ENCODE data around the gene ALDH1B1.
"Not testable (repeated sequence)": the region's sequence is repeated elsewhere in the genome, so short reads cannot be mapped to it uniquely, and the experiment has no call there.

Gene ALDH1B1

GRCh38 chr9:38368731-38369130 is 23.8 kb upstream of the ALDH1B1 start:
- no peaks in the 10 kb centered on the region for H3K27me3 ChIP-seq (ENCODE audit: control insufficient read depth, insufficient read depth, low read length)
- H3K9me3 ChIP-seq (ENCODE audit: control insufficient read depth, low read length), result no peaks in the 10 kb centered on the region
- no peak overlapping the region for H3K4me3 ChIP-seq (ENCODE audit: low read length)
- no peaks in the 10 kb centered on the region for H3K36me3 ChIP-seq (ENCODE audit: control insufficient read depth, insufficient read depth, low read length)
- H3K4me1 ChIP-seq (ENCODE audit: control insufficient read depth, insufficient read depth, low read length), result no peaks in the 10 kb centered on the region
- no peak overlapping the region for H3K9ac ChIP-seq (ENCODE audit: low read length)

DNA sequence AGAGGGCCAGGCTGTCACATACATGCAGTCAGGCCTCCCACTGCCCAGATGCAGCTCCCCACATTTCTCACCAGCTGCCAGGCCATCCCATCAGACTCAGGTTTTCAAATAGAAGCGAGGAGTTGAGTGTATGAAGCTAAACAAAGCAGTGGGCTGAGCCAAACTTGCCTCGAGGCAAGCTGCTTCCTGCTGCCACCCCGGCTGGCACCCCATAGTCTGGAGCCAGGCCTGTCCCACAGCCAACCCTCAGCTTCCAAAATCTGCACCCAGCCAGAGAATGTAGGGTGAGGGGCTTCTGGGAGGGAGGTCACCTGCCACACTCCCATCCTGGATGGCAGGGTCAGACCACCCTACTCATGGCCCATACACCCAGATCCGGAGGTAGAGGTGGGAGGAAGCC is 22.3 kb upstream of the ALDH1B1 start:
- Histone ChIP-seq H3K27me3 (ENCODE audit: control insufficient read depth, insufficient read depth, low read length) (no peaks in the 10 kb centered on the region), H3K4me1 (ENCODE audit: control insufficient read depth, insufficient read depth, low read length) (no peaks in the 10 kb centered on the region), H3K9me3 (ENCODE audit: control insufficient read depth, low read length) (no peaks in the 10 kb centered on the region), H3K9ac (ENCODE audit: low read length) (no peak overlapping the region), H3K4me3 (ENCODE audit: low read length) (no peak overlapping the region), H3K36me3 (ENCODE audit: control insufficient read depth, insufficient read depth, low read length) (no peaks in the 10 kb centered on the region)

GRCh38 chr9:38371495-38371894 is 21.0 kb upstream of the ALDH1B1 start:
- H3K9ac ChIP-seq (ENCODE audit: low read length), result no peak overlapping the region
- H3K4me1 ChIP-seq (ENCODE audit: control insufficient read depth, insufficient read depth, low read length), result no peaks in the 10 kb centered on the region
- H3K27me3 ChIP-seq (ENCODE audit: control insufficient read depth, insufficient read depth, low read length), result no peaks in the 10 kb centered on the region
- H3K9me3 ChIP-seq (ENCODE audit: control insufficient read depth, low read length), result no peaks in the 10 kb centered on the region
- H3K36me3 ChIP-seq (ENCODE audit: control insufficient read depth, insufficient read depth, low read length), result no peaks in the 10 kb centered on the region
- H3K4me3 ChIP-seq (ENCODE audit: low read length), result no peak overlapping the region

DNA sequence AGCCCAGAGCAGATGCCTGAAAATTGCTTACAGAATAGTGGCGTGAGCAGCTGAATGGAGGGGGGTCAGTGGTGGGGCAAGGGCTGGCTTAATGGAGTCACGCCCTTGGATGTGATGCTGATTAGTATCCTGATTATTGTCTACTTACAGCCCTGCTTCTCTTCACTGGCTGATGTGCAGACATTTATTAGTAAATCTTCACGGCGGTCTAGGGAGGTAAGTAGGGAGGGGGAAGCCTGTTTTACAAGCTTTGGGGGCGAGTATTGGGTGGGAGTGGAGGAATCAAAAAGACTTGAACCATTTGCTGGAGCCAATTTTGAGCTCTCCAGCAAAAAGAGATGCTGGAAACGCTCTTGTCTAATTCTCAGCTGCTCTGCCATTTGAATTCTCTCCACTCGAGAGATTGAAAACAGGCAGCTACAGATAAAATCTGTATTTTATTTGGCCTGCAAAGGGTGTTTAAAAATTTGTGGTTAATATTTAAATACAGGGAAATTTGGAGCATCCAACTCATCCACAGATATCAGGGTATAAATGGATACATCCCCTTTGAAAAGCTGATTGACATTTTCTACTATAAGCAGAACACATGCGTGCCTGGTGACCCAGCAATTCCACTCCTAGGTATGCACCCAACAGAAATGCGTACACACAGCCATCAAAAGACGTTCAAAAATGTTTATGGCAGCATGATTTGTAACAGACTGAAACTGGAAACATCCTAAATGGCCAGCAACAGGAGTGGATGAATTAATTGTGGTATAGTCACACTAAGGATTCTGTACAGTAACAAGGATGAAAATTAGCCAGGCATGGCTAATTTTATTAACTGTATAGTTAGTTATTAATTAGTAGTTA is 19.5 kb upstream of the ALDH1B1 start:
- Histone ChIP-seq H3K27me3 (ENCODE audit: control insufficient read depth, insufficient read depth, low read length) (no peaks in the 10 kb centered on the region), H3K4me1 (ENCODE audit: control insufficient read depth, insufficient read depth, low read length) (no peaks in the 10 kb centered on the region), H3K9me3 (ENCODE audit: control insufficient read depth, low read length) (no peaks in the 10 kb centered on the region), H3K36me3 (ENCODE audit: control insufficient read depth, insufficient read depth, low read length) (no peaks in the 10 kb centered on the region), H3K4me3 (ENCODE audit: low read length) (no peak overlapping the region), H3K9ac (ENCODE audit: low read length) (no peak overlapping the region)

DNA sequence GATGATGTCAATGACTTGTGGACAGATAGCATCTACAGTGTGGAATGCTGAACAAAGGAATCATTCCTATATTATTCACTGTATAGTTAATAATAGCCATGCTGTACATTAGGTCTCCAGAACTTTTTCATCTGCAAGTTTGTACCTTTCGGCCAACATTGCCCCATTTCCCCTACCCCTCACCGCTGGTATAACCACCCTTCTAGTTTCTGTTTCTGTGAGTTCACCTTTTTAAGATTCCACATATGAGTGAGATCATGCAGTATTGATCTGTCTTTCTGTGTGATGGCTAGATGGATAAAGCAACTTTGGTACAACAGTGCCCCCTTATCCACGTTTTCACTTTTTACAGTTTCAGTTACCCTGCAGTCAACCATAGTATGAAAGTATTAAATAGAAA is 18.8 kb upstream of the ALDH1B1 start:
- H3K27me3 ChIP-seq (ENCODE audit: control insufficient read depth, insufficient read depth, low read length), result no peaks in the 10 kb centered on the region
- no peaks in the 10 kb centered on the region for H3K9me3 ChIP-seq (ENCODE audit: control insufficient read depth, low read length)
- no peak overlapping the region for H3K9ac ChIP-seq (ENCODE audit: low read length)
- H3K4me3 ChIP-seq (ENCODE audit: low read length), result no peak overlapping the region
- no peaks in the 10 kb centered on the region for H3K4me1 ChIP-seq (ENCODE audit: control insufficient read depth, insufficient read depth, low read length)
- no peaks in the 10 kb centered on the region for H3K36me3 ChIP-seq (ENCODE audit: control insufficient read depth, insufficient read depth, low read length)

GRCh38 chr9:38374847-38375571 is 17.5 kb upstream of the ALDH1B1 start:
- Histone ChIP-seq H3K27me3 (ENCODE audit: control insufficient read depth, insufficient read depth, low read length) (no peaks in the 10 kb centered on the region), H3K4me3 (ENCODE audit: low read length) (no peak overlapping the region)

GRCh38 chr9:38375572-38375963 is 16.9 kb upstream of the ALDH1B1 start:
- Histone ChIP-seq H3K27me3 (ENCODE audit: control insufficient read depth, insufficient read depth, low read length) (no peaks in the 10 kb centered on the region), H3K4me1 (ENCODE audit: control insufficient read depth, insufficient read depth, low read length) (peaks cover 1% of the 10 kb centered on the region), H3K9ac (ENCODE audit: low read length) (no peak overlapping the region), H3K9me3 (ENCODE audit: control insufficient read depth, low read length) (no peaks in the 10 kb centered on the region), H3K4me3 (ENCODE audit: low read length) (no peak overlapping the region), H3K36me3 (ENCODE audit: control insufficient read depth, insufficient read depth, low read length) (no peaks in the 10 kb centered on the region)

More at GRCh38 chr9:38374847-38375571, 17.5 kb upstream of the ALDH1B1 start:
- no peak overlapping the region for H3K9ac ChIP-seq (ENCODE audit: low read length)
- H3K36me3 ChIP-seq (ENCODE audit: control insufficient read depth, insufficient read depth, low read length), result no peaks in the 10 kb centered on the region
- H3K4me1 ChIP-seq (ENCODE audit: control insufficient read depth, insufficient read depth, low read length), result no peaks in the 10 kb centered on the region
- no peaks in the 10 kb centered on the region for H3K9me3 ChIP-seq (ENCODE audit: control insufficient read depth, low read length)

GRCh38 chr9:38376021-38376670 is 16.4 kb upstream of the ALDH1B1 start:
- H3K4me3 ChIP-seq (ENCODE audit: low read length), result no peak overlapping the region
- H3K4me1 ChIP-seq (ENCODE audit: control insufficient read depth, insufficient read depth, low read length), result peaks cover 6% of the 10 kb centered on the region
- no peaks in the 10 kb centered on the region for H3K9me3 ChIP-seq (ENCODE audit: control insufficient read depth, low read length)

DNA sequence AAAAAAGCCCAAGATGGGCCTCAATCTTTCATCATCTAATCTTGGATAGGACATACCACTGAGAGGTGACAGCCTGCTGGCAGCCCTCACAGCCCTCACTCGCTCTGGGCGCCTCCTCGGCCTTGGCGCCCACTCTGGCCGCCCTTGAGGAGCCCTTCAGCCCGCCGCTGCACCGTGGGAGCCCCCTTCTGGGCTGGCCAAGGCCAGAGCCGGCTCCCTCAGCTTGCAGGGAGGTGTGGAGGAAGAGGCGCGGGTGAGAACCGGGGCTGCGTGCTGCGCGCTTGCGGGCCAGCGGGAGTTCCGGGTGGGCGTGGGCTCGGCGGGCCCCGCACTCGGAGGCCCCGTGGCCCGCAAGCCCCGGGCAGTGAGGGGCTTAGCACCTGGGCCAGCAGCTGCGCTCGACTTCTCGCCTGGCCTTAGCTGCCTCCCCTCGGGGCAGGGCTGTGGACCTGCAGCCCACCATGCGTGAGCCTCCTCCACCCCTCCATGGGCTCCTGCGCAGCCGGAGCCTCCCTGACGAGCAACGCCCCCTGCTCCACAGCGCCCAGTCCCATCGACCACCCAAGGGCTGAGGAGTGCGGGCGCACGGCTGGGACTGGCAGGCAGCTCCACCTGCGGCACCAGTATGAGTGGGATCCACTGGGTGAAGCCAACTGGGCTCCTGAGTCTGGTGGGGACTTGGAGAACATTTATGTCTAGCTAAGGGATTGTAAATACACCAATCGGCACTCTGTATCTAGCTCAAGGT is 15.0 kb upstream of the ALDH1B1 start:
- H3K9ac ChIP-seq (ENCODE audit: low read length); H3K36me3 ChIP-seq (ENCODE audit: control insufficient read depth, insufficient read depth, low read length); H3K4me3 ChIP-seq (ENCODE audit: low read length); H3K4me1 ChIP-seq (ENCODE audit: control insufficient read depth, insufficient read depth, low read length); H3K9me3 ChIP-seq (ENCODE audit: control insufficient read depth, low read length); H3K27me3 ChIP-seq (ENCODE audit: control insufficient read depth, insufficient read depth, low read length): not testable (repeated sequence)

More at GRCh38 chr9:38376021-38376670, 16.4 kb upstream of the ALDH1B1 start:
- Histone ChIP-seq H3K27me3 (ENCODE audit: control insufficient read depth, insufficient read depth, low read length) (no peaks in the 10 kb centered on the region), H3K36me3 (ENCODE audit: control insufficient read depth, insufficient read depth, low read length) (no peaks in the 10 kb centered on the region), H3K9ac (ENCODE audit: low read length) (no peak overlapping the region)

DNA sequence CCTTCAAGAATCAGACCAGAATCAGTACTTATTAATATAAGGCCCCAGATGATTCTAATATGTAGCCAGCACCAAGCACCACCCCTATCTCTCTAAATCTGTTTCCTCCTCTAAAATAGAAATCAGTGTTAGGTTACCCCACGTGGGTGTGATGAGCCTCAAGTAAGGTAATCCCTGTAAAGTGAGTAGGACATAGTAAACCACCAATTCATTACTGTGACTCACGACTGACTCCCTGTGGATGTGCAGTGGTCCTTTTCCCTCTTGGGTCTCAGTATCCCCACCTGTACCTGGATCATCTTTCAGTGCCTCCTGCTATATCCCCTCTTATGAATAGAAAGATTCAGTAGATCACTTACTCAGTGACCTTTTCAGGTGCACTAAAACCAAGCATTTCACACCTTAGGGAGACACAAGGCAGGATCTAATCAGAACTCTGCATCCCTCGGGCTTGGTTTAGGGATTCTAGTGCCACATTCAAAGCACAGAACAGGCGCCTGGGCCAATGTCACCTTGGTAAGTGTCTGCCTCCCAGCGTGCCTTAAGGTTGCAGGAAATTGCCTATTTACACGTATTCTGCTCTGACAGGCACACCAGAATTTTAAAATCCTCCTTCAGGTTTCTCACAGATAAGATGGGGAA is 12.2 kb upstream of the ALDH1B1 start:
- H3K4me1 ChIP-seq (ENCODE audit: control insufficient read depth, insufficient read depth, low read length), result peaks cover 6% of the 10 kb centered on the region

GRCh38 chr9:38380872-38381534 is 11.5 kb upstream of the ALDH1B1 start:
- no peak overlapping the region for H3K9ac ChIP-seq (ENCODE audit: low read length)
- no peaks in the 10 kb centered on the region for H3K27me3 ChIP-seq (ENCODE audit: control insufficient read depth, insufficient read depth, low read length)

More for the DNA sequence above, 12.2 kb upstream of the ALDH1B1 start:
- Histone ChIP-seq H3K27me3 (ENCODE audit: control insufficient read depth, insufficient read depth, low read length) (no peaks in the 10 kb centered on the region), H3K9me3 (ENCODE audit: control insufficient read depth, low read length) (no peaks in the 10 kb centered on the region), H3K36me3 (ENCODE audit: control insufficient read depth, insufficient read depth, low read length) (no peaks in the 10 kb centered on the region), H3K9ac (ENCODE audit: low read length) (no peak overlapping the region), H3K4me3 (ENCODE audit: low read length) (no peak overlapping the region)

More at GRCh38 chr9:38380872-38381534, 11.5 kb upstream of the ALDH1B1 start:
- Histone ChIP-seq H3K9me3 (ENCODE audit: control insufficient read depth, low read length) (no peaks in the 10 kb centered on the region), H3K4me3 (ENCODE audit: low read length) (no peak overlapping the region), H3K4me1 (ENCODE audit: control insufficient read depth, insufficient read depth, low read length) (peaks cover 6% of the 10 kb centered on the region), H3K36me3 (ENCODE audit: control insufficient read depth, insufficient read depth, low read length) (no peaks in the 10 kb centered on the region)

Data from mucosa of stomach (tissue), 1 donor.